HEK293 (cell line): ENCODE results near the gene MAP1A.

Source experiments
- CTCF ChIA-PET: fragments of 350-600 bp; formaldehyde crosslinking; extraction: SDS; loops from one replicate; lab custom pipeline; 2021; ENCODE audit warnings: antibody characterized with exemption; lab: Yijun Ruan, JAX
- POLR2A ChIA-PET: fragments of 300-600 bp; formaldehyde crosslinking; extraction: SDS; loops from one replicate; lab custom pipeline; 2020; ENCODE audit warnings: antibody characterized with exemption, inconsistent platforms; lab: Yijun Ruan, JAX
- H3K27ac ChIP-seq: fragments of 200-500 bp; sonication (Bioruptor generic); 2 replicates; pipeline ENCODE4 v1.5.1; 2014; ENCODE audit warnings: low read depth, low read length, control low read depth, inconsistent platforms; ENCODE audit errors: extremely low read depth
- H3K36me3 ChIP-seq, 2 experiments: fragments of 200-500 bp in 1 of 2; sonication (Bioruptor generic) in 1 of 2; 1 replicate in 1 of 2; 2 replicates in 1 of 2; pipeline ENCODE4 v1.5.1; 2014 to 2017; ENCODE audit warnings: inconsistent platforms in 2 of 2, low read length in 2 of 2; ENCODE audit not compliant: control insufficient read depth in 2 of 2, insufficient read depth in 1 of 2
- H3K4me1 ChIP-seq: fragments of 200-500 bp; sonication (Bioruptor generic); 2 replicates; pipeline ENCODE4 v1.5.1; 2014; ENCODE audit warnings: mild to moderate bottlenecking, low read length, inconsistent platforms; ENCODE audit not compliant: control insufficient read depth, insufficient read depth
- H3K4me3 ChIP-seq: 2 replicates; pipeline ENCODE4 v1.5.1; 2011; ENCODE audit warnings: low read depth, mild to moderate bottlenecking, control low read depth, low read length, moderate library complexity
- H3K9me3 ChIP-seq: fragments of 200-500 bp; sonication (Bioruptor generic); 2 replicates; pipeline ENCODE4 v1.5.1; 2014; ENCODE audit warnings: low read depth, low read length, inconsistent platforms; ENCODE audit not compliant: control insufficient read depth, insufficient read depth
- ELK4 ChIP-seq: IDR thresholded peaks from 2 replicates; pipeline ENCODE4 v1.6.1; 2011; ENCODE audit warnings: mild to moderate bottlenecking, low read depth, low read length, borderline replicate concordance
- GLI2 ChIP-seq: fragments of 450-650 bp; formaldehyde crosslinking; IDR thresholded peaks from 2 replicates; pipeline ENCODE4; 2017; ENCODE audit warnings: missing biosample characterization, missing genetic modification characterization, low read depth, borderline replicate concordance
- GLIS2 ChIP-seq: fragments of 450-650 bp; formaldehyde crosslinking; IDR thresholded peaks from 2 replicates; pipeline ENCODE4 v1.5.1; 2016; ENCODE audit warnings: missing biosample characterization, missing genetic modification characterization
- INSM2 ChIP-seq: fragments of 450-650 bp; formaldehyde crosslinking; IDR thresholded peaks from 2 replicates; pipeline ENCODE4 v1.5.1; 2016; ENCODE audit warnings: missing biosample characterization, missing genetic modification characterization
- RBAK ChIP-seq: fragments of 450-650 bp; formaldehyde crosslinking; IDR thresholded peaks from 2 replicates; pipeline ENCODE4 v1.5.1; 2016; ENCODE audit warnings: missing biosample characterization, missing genetic modification characterization
- YY2 ChIP-seq: fragments of 450-650 bp; formaldehyde crosslinking; IDR thresholded peaks from 2 replicates; pipeline ENCODE4 v1.5.1; 2016; ENCODE audit warnings: missing biosample characterization, missing genetic modification characterization
- ZBTB44 ChIP-seq: fragments of 450-650 bp; IDR thresholded peaks from 2 replicates; pipeline ENCODE4 v1.5.1; 2018; ENCODE audit warnings: missing biosample characterization, mild to moderate bottlenecking, missing genetic modification characterization
- ZNF16 ChIP-seq: fragments of 450-650 bp; formaldehyde crosslinking; IDR thresholded peaks from 2 replicates; pipeline ENCODE4 v1.5.1; 2016; ENCODE audit warnings: low read depth, missing biosample characterization, missing genetic modification characterization
- ZNF248 ChIP-seq: fragments of 450-650 bp; formaldehyde crosslinking; IDR thresholded peaks from 2 replicates; pipeline ENCODE4 v1.5.1; 2017; ENCODE audit warnings: missing biosample characterization, missing genetic modification characterization
- ZNF302 ChIP-seq: fragments of 450-650 bp; formaldehyde crosslinking; IDR thresholded peaks from 2 replicates; pipeline ENCODE4 v1.5.1; 2016; ENCODE audit warnings: missing biosample characterization, missing genetic modification characterization, low read depth
- ZNF324 ChIP-seq: fragments of 450-650 bp; formaldehyde crosslinking; IDR thresholded peaks from 2 replicates; pipeline ENCODE4 v1.5.1; 2016; ENCODE audit warnings: missing biosample characterization, missing genetic modification characterization
- ZNF341 ChIP-seq: fragments of 450-650 bp; formaldehyde crosslinking; IDR thresholded peaks from 2 replicates; pipeline ENCODE4; 2016; ENCODE audit warnings: low read depth, missing biosample characterization, missing genetic modification characterization
- ZNF37A ChIP-seq: fragments of 450-650 bp; IDR thresholded peaks from 2 replicates; pipeline ENCODE4 v1.5.1; 2018; ENCODE audit warnings: missing biosample characterization, missing genetic modification characterization
- ZNF398 ChIP-seq: fragments of 450-650 bp; formaldehyde crosslinking; IDR thresholded peaks from 2 replicates; pipeline ENCODE4 v1.5.1; 2017; ENCODE audit warnings: missing biosample characterization, missing genetic modification characterization
- ZNF404 ChIP-seq: fragments of 450-650 bp; formaldehyde crosslinking; IDR thresholded peaks from 2 replicates; pipeline ENCODE4 v1.5.1; 2017; ENCODE audit warnings: missing biosample characterization, missing genetic modification characterization
- ZNF423 ChIP-seq: fragments of 450-650 bp; formaldehyde crosslinking; IDR thresholded peaks from 2 replicates; pipeline ENCODE4 v1.5.1; 2016; ENCODE audit warnings: missing biosample characterization, missing genetic modification characterization
- ZNF529 ChIP-seq: fragments of 450-650 bp; formaldehyde crosslinking; IDR thresholded peaks from 2 replicates; pipeline ENCODE4 v1.5.1; 2017; ENCODE audit warnings: missing genetic modification characterization, missing biosample characterization; ENCODE audit not compliant: insufficient replicate concordance
- ZNF624 ChIP-seq: fragments of 450-650 bp; formaldehyde crosslinking; IDR thresholded peaks from 2 replicates; pipeline ENCODE4 v1.5.1; 2017; ENCODE audit warnings: missing biosample characterization, missing genetic modification characterization
- ZNF677 ChIP-seq: fragments of 450-650 bp; IDR thresholded peaks from 2 replicates; pipeline ENCODE4 v1.5.0; 2018; ENCODE audit warnings: missing biosample characterization, mild to moderate bottlenecking, missing genetic modification characterization, moderate library complexity
- TF ChIP-seq, protein P1 (sequence below): fragments of 450-650 bp; formaldehyde crosslinking; IDR thresholded peaks from 2 replicates; pipeline ENCODE4 v1.5.1; 2016; ENCODE audit warnings: missing biosample characterization, missing genetic modification characterization

MAP1A gene

DNA sequence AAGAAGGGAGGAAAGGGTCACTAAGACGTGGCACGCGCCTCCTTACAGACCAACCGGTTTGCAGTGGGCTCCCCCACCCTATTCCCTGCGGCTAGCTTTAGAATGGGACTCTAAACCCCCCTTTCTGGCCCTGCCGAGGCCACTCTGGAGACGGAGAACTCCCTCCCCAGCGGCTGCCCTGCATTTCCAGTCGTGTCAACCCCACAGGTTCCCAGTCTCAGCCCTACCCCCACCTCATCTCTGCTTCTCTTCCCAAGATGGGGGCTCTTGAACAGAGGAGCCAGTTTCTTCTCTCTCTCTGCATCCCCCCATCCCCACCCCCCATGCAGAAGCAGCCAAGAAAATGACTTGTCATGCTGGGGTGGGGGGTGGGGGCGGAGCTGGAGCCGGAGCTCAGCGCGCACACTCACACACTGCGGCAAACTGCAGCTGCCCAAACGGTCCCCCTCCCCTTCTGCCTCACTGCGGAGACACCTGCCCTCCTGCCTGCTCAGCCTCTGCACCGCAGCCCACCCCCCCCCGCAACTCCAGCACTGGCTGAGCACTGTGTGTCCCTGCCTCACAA lies 871 bp downstream of the MAP1A start (continued):
- peak; percentile 86 for TF ChIP-seq ZNF398 (tag by site-specific recombination)
- peak; percentile 71 for TF ChIP-seq GLIS2 (tag by site-specific recombination)

- Histone ChIP-seq H3K4me3 (no peak overlapping the region), H3K36me3 (peaks cover 0 to 39% of the 10 kb centered on the region in 2 experiments; a peak in 1 of 3 replicates), H3K4me1 (peaks cover 7% of the 10 kb centered on the region; the same call in 1 of the 2 replicates), H3K9me3 (no peaks in the 10 kb centered on the region), H3K27ac (no peak overlapping the region)
- POLR2A ChIA-PET: no interaction called here
- CTCF ChIA-PET: no interaction called here
- TF ChIP-seq ZNF302: no peak
- no peak for TF ChIP-seq ZNF248 (tag by site-specific recombination)
- TF ChIP-seq ZNF624 (tag by site-specific recombination): no peak
- no peak for TF ChIP-seq ZNF677 (tag by site-specific recombination)
- TF ChIP-seq ZNF16 (tag by site-specific recombination): no peak
- TF ChIP-seq YY2 (tag by site-specific recombination): no peak
- no peak for TF ChIP-seq ELK4
- no peak for TF ChIP-seq ZNF423 (tag by site-specific recombination)
- no peak for TF ChIP-seq ZNF529 (tag by site-specific recombination)
- no peak for TF ChIP-seq ZNF37A (tag by site-specific recombination)
- TF ChIP-seq GLI2 (tag by site-specific recombination): no peak
These were observed 1.8 kb downstream of the MAP1A start for GRCh38 chr15:43519196-43519595.

DNA sequence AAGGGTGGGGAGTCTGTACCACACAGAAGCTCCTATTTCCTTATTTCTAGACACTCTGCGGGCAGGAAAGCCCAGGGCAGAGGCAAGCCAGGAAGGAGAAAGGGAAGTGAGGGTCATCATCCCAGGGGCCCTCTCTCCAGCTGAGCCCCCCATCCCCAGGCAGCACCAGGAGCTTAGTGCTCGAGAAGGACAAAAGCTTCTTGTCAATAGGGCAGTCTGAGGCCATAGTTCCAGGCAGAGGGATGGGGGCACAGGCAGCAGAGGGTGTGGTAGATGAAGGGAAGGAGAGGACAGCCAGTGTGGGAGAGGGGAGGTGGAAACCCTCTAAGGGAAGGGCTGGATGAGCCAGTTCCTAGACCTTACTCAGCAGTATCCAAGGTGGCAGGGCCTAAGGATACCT lies 2.7 kb downstream of the MAP1A start:
- Histone ChIP-seq H3K36me3 (peaks cover 0 to 48% of the 10 kb centered on the region in 2 experiments; a peak in 1 of 3 replicates), H3K9me3 (no peaks in the 10 kb centered on the region), H3K4me1 (peaks cover 7% of the 10 kb centered on the region; the same call in 1 of the 2 replicates), H3K4me3 (no peak overlapping the region), H3K27ac (no peak overlapping the region)
- CTCF ChIA-PET: no interaction called here
- TF ChIP-seq ZNF324 (tag by site-specific recombination) (no peak), ZNF341 (peak; percentile 16; the same call in 1 of the 2 replicates)
- POLR2A ChIA-PET: no interaction called here

GRCh38 chr15:43521419-43521818 lies 4.0 kb downstream of the MAP1A start:
- ChIA-PET CTCF (no interaction called here), POLR2A (no interaction called here)
- Histone ChIP-seq H3K4me3 (no peak overlapping the region), H3K4me1 (peaks cover 7% of the 10 kb centered on the region; the same call in 1 of the 2 replicates), H3K27ac (no peak overlapping the region), H3K9me3 (no peaks in the 10 kb centered on the region), H3K36me3 (peaks cover 0 to 50% of the 10 kb centered on the region in 2 experiments; a peak in 1 of 3 replicates)
- TF ChIP-seq ZNF404 (no peak), RBAK (tag by site-specific recombination) (no peak), INSM2 (no peak), ZBTB44 (tag by site-specific recombination) (no peak)
- TF ChIP-seq, protein P1, sequence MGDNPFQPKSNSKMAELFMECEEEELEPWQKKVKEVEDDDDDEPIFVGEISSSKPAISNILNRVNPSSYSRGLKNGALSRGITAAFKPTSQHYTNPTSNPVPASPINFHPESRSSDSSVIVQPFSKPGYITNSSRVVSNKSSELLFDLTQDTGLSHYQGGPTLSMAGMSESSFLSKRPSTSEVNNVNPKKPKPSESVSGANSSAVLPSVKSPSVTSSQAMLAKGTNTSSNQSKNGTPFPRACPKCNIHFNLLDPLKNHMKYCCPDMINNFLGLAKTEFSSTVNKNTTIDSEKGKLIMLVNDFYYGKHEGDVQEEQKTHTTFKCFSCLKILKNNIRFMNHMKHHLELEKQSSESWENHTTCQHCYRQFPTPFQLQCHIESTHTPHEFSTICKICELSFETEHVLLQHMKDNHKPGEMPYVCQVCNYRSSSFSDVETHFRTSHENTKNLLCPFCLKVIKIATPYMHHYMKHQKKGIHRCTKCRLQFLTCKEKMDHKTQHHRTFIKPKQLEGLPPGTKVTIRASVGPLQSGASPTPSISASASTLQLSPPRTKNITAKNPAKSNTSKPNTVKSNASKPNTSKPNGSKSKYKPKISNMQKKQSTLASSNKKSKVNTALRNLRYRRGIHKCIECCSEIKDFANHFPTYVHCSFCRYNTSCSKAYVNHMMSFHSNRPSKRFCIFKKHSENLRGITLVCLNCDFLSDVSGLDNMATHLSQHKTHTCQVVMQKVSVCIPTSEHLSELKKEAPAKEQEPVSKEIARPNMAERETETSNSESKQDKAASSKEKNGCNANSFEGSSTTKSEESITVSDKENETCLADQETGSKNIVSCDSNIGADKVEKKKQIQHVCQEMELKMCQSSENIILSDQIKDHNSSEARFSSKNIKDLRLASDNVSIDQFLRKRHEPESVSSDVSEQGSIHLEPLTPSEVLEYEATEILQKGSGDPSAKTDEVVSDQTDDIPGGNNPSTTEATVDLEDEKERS (tag by site-specific recombination): no peak
